NCI-H2196 (cell line): ENCODE results near the gene FBXL14.

ENCODE experiments used
- DNase-seq: peaks from one replicate; lab custom pipeline; 2025; ENCODE audit not compliant: unreplicated experiment; lab: John Stamatoyannopoulos, UW

The FBXL14 gene

GRCh38 chr12:1517734-1518525, 76.5 kb downstream of the FBXL14 start:
- no peak for DNase-seq

- no peak for DNase-seq
These were observed 77.4 kb downstream of the FBXL14 start for GRCh38 chr12:1517007-1517406.
